Stimulated activated CD8-positive, alpha-beta memory T cell treated with anti-CD3 and anti-CD28 coated beads, Interleukin-2, amount 100 ng/mL, for 1 hour (primary cell): ENCODE data around the gene OPRL1.

Source experiments
- DNase-seq, 2 donors: peaks; one replicate each; pipeline ENCODE4 v3.0.0-alpha.2; 2020; ENCODE audit warnings: low read depth in 2 of 2

Gene OPRL1

GRCh38 chr20:64071341-64072332 lies 8.2 kb upstream of the OPRL1 start:
- DNase-seq = no peak

GRCh38 chr20:64072498-64073063 lies 7.3 kb upstream of the OPRL1 start:
- no peak for DNase-seq

- no peak for DNase-seq
Observed at GRCh38 chr20:64073476-64074183, 6.3 kb upstream of the OPRL1 start.

DNA sequence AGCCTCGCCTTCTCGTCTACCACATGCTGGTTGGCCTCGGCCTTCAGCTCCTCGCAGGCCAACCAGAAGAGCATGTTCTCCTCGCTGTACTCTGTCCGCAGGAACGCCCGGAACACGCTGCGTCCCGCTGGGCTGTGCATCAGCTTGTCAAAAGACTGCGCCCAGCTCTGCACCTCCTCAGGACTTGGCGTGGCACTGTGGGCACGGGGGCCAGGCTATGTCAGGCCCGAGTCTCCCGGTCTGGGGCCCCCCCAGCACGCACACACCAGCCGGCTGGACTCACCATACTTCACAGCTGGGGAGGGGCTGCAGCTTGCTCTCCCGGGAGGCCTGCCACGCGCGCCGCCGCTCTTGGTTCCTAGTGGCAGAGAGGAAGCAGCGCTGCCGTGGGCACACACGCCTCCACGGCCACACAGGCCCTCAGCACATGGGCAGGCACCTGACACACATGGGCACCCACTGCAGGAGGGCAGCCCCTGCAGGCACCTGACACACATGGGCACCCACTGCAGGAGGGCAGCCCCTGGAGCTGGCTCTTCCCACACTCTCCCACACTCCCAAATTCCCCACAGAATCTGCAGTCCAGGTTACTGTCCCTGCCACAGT lies 5.6 kb upstream of the OPRL1 start:
- DNase-seq = no peak

GRCh38 chr20:64074963-64075362 lies 4.9 kb upstream of the OPRL1 start:
- no peak for DNase-seq

GRCh38 chr20:64075556-64075955 lies 4.3 kb upstream of the OPRL1 start:
- no peak for DNase-seq

- DNase-seq = no peak
Observed at GRCh38 chr20:64076061-64076997, 3.6 kb upstream of the OPRL1 start.

GRCh38 chr20:64077094-64077493 lies 2.8 kb upstream of the OPRL1 start:
- no peak for DNase-seq

GRCh38 chr20:64077541-64077875 lies 2.4 kb upstream of the OPRL1 start:
- DNase-seq = no peak

DNA sequence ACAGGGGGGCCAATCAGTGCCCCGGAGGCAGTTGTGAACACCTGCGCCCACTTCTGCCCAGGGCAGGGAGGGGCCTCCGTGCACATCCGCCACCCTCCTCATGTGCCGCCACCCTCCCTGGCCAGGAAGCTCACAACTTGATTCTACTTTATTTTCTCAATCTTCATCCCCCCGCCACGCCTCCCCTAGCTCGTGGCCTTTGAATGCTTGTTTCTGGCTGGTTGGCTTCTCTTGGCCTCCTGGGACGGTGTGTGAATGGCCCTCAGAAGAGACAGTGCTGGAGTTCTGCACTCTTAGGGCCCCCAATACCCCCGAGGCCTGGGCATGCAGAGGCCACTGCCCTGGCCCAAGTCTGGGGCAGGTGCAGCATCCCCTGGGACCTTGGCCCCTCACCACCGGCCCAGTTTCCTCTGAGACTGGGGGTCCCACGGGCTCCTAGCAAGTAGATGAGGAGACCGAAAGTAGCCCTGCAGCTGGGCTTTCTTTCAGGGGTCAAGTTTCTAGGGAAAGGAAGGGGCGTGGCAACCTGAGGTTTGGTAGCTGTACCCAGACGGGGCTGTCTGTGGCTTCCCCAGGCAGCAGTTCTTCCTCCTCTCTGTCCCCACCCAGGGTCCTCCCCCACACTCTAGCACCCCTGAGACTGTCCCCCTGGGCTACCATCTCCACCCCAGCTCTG lies 1.9 kb upstream of the OPRL1 start:
- peak; percentile 29 to 39 for DNase-seq

- DNase-seq = no peak
Observed at GRCh38 chr20:64078934-64079272, 979 bp upstream of the OPRL1 start.

GRCh38 chr20:64079273-64080012 lies 439 bp upstream of the OPRL1 start, which contains the start of gene RGS19:
Gene RGS19, minus strand, starts transcription at chr20:64079518. Its CDS starts 2,632 bp downstream, at chr20:64076886.
- peak; percentile 29 to 50 for DNase-seq

GRCh38 chr20:64080813-64081623 lies 1.1 kb downstream of the OPRL1 start:
- DNase-seq = no peak

- DNase-seq = no peak
Observed at GRCh38 chr20:64081624-64081964, 1.7 kb downstream of the OPRL1 start.

DNA sequence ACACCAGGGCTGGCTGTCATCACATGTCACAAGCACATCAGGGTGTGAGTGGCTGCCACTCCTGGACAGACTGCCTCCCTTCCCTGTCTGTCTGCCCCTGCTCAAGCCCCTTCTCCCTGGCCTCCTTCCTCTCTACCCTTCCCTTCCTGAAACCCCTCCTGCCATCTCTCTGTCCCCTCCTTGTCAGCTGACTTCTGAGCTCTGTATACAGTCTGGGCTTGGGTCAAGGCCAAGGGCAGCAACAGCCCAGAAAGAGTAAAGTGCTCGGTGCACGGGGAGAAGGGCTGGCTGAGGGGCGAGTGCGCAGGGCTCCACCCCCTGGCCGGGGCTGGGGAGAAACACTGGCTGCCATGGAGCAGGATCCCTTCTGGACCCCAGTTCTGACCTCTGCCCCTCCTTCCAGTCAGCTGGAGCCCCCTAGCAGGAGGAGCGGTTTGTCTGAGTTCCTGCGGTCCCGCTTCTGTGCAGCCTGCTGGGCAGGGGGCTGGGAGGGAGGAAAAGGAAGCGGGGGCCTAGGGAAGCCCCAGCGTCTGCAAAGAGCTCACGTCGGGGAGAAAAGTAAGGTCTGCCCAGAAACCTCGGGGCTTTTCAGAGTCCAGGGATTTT lies 2.3 kb downstream of the OPRL1 start:
- no peak for DNase-seq

DNA sequence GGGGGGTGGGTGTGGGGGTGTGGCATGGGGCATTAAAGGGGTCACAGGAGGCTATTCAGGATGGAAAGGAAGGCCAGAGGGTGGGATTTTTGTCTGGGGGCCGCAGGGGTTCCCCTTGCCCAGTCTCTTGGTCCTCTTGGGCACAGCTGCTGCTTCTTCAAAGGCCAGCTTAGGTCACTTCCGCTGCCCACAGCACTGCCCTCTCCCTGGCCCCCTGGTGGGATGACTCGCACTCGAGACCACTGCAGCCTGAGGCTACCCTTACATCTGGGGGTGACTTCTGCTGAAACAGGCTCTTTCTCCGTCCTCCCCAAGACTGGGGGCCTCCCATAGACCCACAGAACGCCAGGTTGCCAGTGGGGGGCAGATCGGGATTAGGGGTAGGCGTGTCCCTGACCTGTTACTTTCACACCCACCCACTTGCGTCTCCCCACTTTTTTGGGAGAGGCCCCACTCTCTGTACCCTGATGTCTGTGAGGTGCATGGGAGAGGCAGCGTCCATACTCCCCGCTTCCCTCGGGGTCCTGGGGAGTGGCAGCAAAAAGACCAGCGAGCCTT lies 3.0 kb downstream of the OPRL1 start:
- no peak for DNase-seq

- DNase-seq = peak; percentile 25 to 40
Observed at GRCh38 chr20:64083378-64083803, 3.5 kb downstream of the OPRL1 start.
